HL-60/S4 (cell line): Measurements from ENCODE around the gene MAGEB6B.
"Not testable (repeated sequence)": the region's sequence is repeated elsewhere in the genome, so short reads cannot be mapped to it uniquely, and the experiment has no call there.

Source experiments
- in situ Hi-C: fragments of 300-500 bp; cut with MboI; formaldehyde crosslinking; loops from 2 replicates; pipeline ENCODE4 v1.14.3; 2022; ENCODE audit warnings: low sequenced_read_pairs

MAGEB6B gene, protein sequence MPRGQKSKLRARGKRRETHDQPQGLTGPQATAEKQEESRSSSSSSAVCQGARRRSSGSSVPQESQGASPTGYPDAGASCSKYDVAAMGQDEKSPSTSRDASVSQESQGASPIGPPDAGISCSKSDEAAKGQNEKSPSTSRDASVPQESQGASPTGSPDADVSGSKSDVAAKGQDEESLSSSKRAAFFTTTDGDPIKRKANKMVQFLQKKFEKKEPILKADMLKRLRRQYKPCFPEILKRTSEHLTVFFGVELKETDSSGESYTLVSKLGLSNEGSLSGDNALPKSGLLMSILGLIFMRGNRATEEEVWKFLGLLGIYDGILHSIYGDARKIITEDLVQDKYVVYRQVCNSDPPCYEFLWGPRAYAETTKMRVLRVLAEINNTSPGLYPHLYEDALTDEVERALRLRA

DNA sequence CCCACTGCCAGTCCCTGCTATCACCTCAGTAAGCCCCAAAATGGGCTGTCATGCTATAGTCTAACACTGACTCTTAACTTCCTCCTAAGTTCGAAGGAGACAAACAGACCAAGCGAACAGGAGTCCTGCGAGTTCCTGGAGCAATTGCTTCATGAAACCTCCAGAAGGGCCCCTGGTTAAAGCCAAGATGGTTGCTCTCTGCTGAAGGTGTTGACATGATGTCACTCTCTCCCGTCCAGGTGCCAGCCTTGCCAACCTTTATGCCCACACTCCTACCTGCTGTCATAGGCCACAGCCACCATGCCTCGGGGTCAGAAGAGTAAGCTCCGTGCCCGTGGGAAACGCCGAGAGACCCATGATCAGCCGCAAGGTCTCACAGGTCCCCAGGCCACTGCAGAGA is at the start of gene MAGEB6B:
Gene MAGEB6B, plus strand, starts transcription at position 301 of the 400 bp plus-strand sequence. Its CDS starts 0 bp downstream, at position 301.
- in situ Hi-C loops: no loop called here

DNA sequence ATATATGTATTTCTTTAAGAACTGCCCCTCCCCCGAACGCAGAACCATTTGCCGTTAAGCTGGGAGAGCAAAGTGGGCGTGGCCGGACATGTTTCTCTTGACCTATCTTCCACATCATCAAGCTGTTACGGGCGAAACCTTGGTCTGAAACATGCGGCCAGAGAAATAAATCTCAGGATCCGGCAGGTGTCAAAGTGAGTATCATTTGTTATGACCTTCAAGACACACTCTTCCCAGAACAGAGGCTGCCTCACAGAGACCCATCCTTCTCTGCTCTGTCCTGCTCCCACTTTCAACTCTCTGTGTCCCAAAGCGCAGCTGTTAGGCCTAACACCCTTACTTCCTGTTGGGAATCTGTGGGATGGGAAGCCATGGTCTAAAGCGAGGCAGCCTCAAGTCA is 22.1 kb upstream of the MAGEB6B start, which contains the start of gene MAGEB18:
Gene MAGEB18, plus strand, starts transcription at position 70 of the 400 bp plus-strand sequence. CDS start 643 bp downstream, outside the sequence.
- in situ Hi-C loops: no loop called here

DNA sequence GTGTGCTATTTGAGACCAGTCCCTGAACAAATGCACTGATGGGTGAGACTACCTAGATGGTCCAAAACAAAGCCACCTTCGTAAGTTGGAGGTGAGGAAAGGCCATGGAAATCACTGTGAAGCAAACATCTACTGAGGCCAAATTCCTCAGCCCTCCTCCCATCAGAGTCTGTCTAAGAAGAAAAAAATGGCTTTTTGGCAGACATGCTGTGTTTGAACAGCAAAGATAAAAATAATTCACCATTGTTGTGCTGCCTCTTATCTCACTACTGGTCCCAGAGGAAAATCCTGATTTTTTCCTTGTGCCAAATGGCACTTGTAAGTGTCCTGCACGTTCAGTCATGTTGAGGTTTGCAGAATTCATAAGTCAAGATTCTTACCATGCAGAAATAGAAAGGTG is 14.4 kb upstream of the MAGEB6B start:
- in situ Hi-C loops: no loop called here

DNA sequence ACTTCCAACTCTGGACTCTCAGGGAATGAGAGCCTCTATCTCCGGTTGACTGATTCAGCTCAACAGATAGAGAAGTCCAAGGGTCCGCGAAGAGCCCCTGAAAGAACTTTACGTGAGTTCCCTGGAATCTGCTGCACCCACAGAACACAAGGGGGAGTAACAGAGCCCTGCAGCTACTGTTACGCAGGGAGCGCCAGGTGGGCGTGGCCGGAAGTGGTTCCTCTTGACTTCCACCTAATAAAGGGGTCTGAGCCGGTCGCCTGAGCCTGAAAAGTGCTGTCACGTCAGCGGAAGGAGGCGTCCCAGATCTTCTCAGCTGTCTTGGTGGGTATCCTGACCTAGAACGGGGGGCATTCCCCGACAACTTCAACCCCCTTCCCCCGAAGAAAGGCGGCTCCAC is 31.8 kb downstream of the MAGEB6B start, which contains the start of gene MAGEB6:
Gene MAGEB6, plus strand, starts transcription at position 237 of the 400 bp plus-strand sequence. CDS start 1,407 bp downstream, outside the sequence.
- in situ Hi-C loops: no loop called here

DNA sequence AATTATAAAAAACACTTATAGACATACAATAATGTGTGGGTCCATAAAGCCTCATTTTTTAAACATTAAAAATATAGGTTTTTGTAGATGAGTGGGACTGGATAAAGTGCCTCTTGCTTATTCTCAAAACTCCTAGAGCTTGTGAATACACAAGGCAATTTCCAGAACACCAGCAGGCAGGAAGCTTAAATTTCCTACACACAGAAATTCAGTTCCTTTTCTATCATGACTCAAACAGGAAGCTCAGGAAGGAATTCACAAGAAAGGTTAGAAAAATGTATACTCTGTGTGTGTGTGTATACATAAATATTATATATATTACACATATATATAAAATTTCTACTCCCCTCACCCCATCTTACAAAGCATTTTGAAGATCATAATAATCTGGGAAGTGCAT is 43.2 kb downstream of the MAGEB6B start:
- in situ Hi-C loops: no loop called here

DNA sequence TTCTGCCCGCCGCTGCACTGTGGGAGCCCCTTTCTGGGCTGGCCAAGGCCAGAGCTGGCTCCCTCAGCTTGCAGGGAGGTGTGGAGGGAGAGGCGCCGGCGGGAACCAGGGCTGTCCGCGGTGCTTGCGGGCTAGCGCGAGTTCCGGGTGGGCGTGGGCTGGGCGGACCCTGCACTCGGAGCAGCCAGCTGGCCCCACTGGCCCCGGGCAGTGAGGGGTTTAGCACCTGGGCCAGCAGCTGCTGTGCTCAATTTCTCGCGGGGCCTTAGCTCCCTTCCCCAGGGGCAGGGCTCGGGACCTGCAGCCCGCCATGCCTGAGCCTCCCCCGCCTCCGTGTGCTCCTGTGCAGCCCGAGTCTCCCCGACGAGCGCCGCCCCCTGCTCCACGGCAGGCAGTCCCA is 44.3 kb downstream of the MAGEB6B start:
- in situ Hi-C loops: not testable (repeated sequence)

DNA sequence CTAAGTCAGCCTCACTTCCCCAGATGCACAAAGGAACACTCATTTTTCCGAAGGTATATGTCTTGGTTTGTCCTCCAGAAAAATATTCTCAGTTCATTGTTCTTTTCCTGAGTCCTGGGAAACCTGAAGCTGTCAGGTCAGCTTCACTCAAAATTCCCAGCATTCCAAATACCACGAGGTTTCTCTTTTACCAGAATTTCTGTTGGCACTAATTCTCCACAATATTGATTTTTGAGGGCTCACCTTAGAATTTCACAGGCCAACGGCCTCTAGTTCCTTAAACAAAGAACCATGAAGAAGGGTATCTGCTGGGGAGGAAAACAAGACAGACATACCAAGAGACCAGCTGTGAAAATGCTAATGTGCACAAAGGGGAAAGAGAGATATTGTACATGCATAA is 47.6 kb downstream of the MAGEB6B start:
- in situ Hi-C loops: no loop called here
